ENCODE results near the gene ZXDC. TPM values are rescaled to one million over a fixed set of nuclear protein-coding genes. Genes with fewer than 3 reads are reported as not detected.

Gene ZXDC
- total RNA-seq, 4 donors from 2014 or later: 37.5 to 62.0 (median 52.3) TPM

- 81 to 88% methylated on average over 12 of the region's 12 CpGs for WGBS, 2 donors
- DNase-seq (ENCODE audit: low spot score in 2 of 2): peak in 1 of 2 donors; percentile 61
- TF ChIP-seq CTCF (IDR thresholded peaks at IDR 0.05): no peak
- no peak for TF ChIP-seq POLR2A (IDR thresholded peaks at IDR 0.05)
- intact Hi-C loops (cut with DNase I; ENCODE audit: low total_unique reads): no loop called here
- H3K4me3 ChIP-seq (ENCODE audit: low read depth, poor library complexity, severe bottlenecking): no peak overlapping the region
Observed at GRCh38 chr3:126402666-126403302, 72.9 kb downstream of the ZXDC start.

GRCh38 chr3:126402178-126402577 is 73.5 kb downstream of the ZXDC start:
- H3K4me3 ChIP-seq (ENCODE audit: low read depth, poor library complexity, severe bottlenecking): no peak overlapping the region
- intact Hi-C loops (cut with DNase I; ENCODE audit: low total_unique reads): no loop called here
- TF ChIP-seq POLR2A (IDR thresholded peaks at IDR 0.05) (no peak), CTCF (IDR thresholded peaks at IDR 0.05) (no peak)
- DNase-seq (ENCODE audit: low spot score in 2 of 2): peak in 1 of 2 donors; percentile 25
- WGBS, 2 donors: 75 to 76% methylated on average over 6 of the region's 6 CpGs

- DNase-seq (ENCODE audit: low spot score in 2 of 2): peak in 1 of 2 donors; percentile 39
- intact Hi-C loops (cut with DNase I; ENCODE audit: low total_unique reads): no loop called here
- TF ChIP-seq CTCF (IDR thresholded peaks at IDR 0.05) (no peak), POLR2A (IDR thresholded peaks at IDR 0.05) (no peak)
- WGBS, 2 donors: 60 to 74% methylated on average over 8 of the region's 8 CpGs
- H3K4me3 ChIP-seq (ENCODE audit: low read depth, poor library complexity, severe bottlenecking): no peak overlapping the region
Observed at GRCh38 chr3:126401611-126402160, 74.0 kb downstream of the ZXDC start.

- WGBS, 2 donors: 94 to 95% methylated on average over 4 of the region's 4 CpGs
- intact Hi-C loops (cut with DNase I; ENCODE audit: low total_unique reads): loop anchor here (10.0 kb wide), 1 partner anchor 255 kb away; no protein-coding TSS in a partner anchor
- H3K4me3 ChIP-seq (ENCODE audit: low read depth, poor library complexity, severe bottlenecking): no peak overlapping the region
- TF ChIP-seq POLR2A (IDR thresholded peaks at IDR 0.05): no peak
- no peak for TF ChIP-seq CTCF (IDR thresholded peaks at IDR 0.05)
- peak in 1 of 2 donors; percentile 17 for DNase-seq (ENCODE audit: low spot score in 2 of 2)
Observed at GRCh38 chr3:126399756-126400155, 75.9 kb downstream of the ZXDC start.

GRCh38 chr3:126399351-126399735 is 76.3 kb downstream of the ZXDC start:
- intact Hi-C loops (cut with DNase I; ENCODE audit: low total_unique reads): loop anchor here (10.0 kb wide), 1 partner anchor 255 kb away; no protein-coding TSS in a partner anchor
- TF ChIP-seq CTCF (IDR thresholded peaks at IDR 0.05) (no peak), POLR2A (IDR thresholded peaks at IDR 0.05) (no peak)
- DNase-seq (ENCODE audit: low spot score in 2 of 2): no peak
- no peak overlapping the region for H3K4me3 ChIP-seq (ENCODE audit: low read depth, poor library complexity, severe bottlenecking)
- 77 to 82% methylated on average over 1 of the region's 1 CpG for WGBS, 2 donors

Measured in lower leg skin (tissue), 4 donors.